HepG2 (cell line): Measurements from ENCODE around the gene PSMG3. TPM values are rescaled to one million over a fixed set of nuclear protein-coding genes. Genes with fewer than 3 reads are reported as not detected.

ENCODE experiments used
- BCL6 ChIP-seq: IDR thresholded peaks from 2 replicates; pipeline ENCODE4 v1.6.1; 2016; ENCODE audit warnings: missing genetic modification reagents, missing compliant biosample characterization
- CREB1 ChIP-seq, 2 experiments: fragments of 450-650 bp in 1 of 2; IDR thresholded peaks; 2 replicates each; pipeline ENCODE4 v1.6.1; 2016 to 2017; ENCODE audit warnings: control low read depth in 1 of 2, mild to moderate bottlenecking in 1 of 2, missing compliant biosample characterization in 1 of 2, missing genetic modification characterization in 1 of 2
- HHEX ChIP-seq: IDR thresholded peaks from 2 replicates; pipeline ENCODE4 v1.6.1; 2016; ENCODE audit warnings: control low read depth
- MIER3 ChIP-seq: IDR thresholded peaks from 2 replicates; pipeline ENCODE4 v1.6.1; 2016; ENCODE audit warnings: missing compliant biosample characterization, borderline replicate concordance
- NFAT5 ChIP-seq: sonication (generic); formaldehyde crosslinking; IDR thresholded peaks from 2 replicates; pipeline ENCODE4 v1.4.0; 2020; ENCODE audit warnings: missing genetic modification reagents
- NFE2L2 ChIP-seq: fragments of 150-350 bp; IDR thresholded peaks from 2 replicates; pipeline ENCODE4 v1.6.1; 2014; ENCODE audit warnings: low read length
- NFIB ChIP-seq: sonication (generic); formaldehyde crosslinking; IDR thresholded peaks from 2 replicates; pipeline ENCODE4 v1.9.0; 2021; ENCODE audit warnings: missing genetic modification reagents, mild to moderate bottlenecking, borderline replicate concordance
- PRMT3 ChIP-seq: sonication (generic); formaldehyde crosslinking; IDR thresholded peaks from 2 replicates; pipeline ENCODE4 v1.8.1; 2022; ENCODE audit warnings: low read depth, mild to moderate bottlenecking, moderate library complexity, missing genetic modification reagents, borderline replicate concordance
- RARA ChIP-seq: IDR thresholded peaks from 2 replicates; pipeline ENCODE4 v1.6.1; 2016; ENCODE audit warnings: missing genetic modification reagents, missing compliant biosample characterization
- SETDB1 ChIP-seq: sonication (generic); formaldehyde crosslinking; IDR thresholded peaks from 2 replicates; pipeline ENCODE4 v1.5.1; 2020; ENCODE audit warnings: missing genetic modification reagents, mild to moderate bottlenecking, borderline replicate concordance
- ZNF205 ChIP-seq: IDR thresholded peaks from 2 replicates; pipeline ENCODE4 v1.6.1; 2018; ENCODE audit warnings: missing biosample characterization, missing genetic modification reagents
- ZNF335 ChIP-seq: sonication (generic); formaldehyde crosslinking; IDR thresholded peaks from 2 replicates; pipeline ENCODE4 v1.4.0; 2020; ENCODE audit warnings: missing genetic modification reagents
- ZNF569 ChIP-seq: sonication (generic); formaldehyde crosslinking; IDR thresholded peaks from 2 replicates; pipeline ENCODE4 v1.5.0; 2020; ENCODE audit warnings: mild to moderate bottlenecking, missing genetic modification reagents, moderate library complexity, borderline replicate concordance
- polyA plus RNA-seq, 8 experiments: library from polyadenylated mRNA; depleted of rRNA in 3 of 8; stranded (reverse) in 7 of 8; unstranded in 1 of 8; fragments of >200 nt; fragmentation: Illumina TruSeq in 4 of 8; extraction: Trizol in 4 of 8; gene quantifications; 2 replicates each; pipeline versions ENCODE4 v1.2.1 to v1.2.3, GENCODE V29; 2011 to 2016; ENCODE audit warnings: low read depth in 4 of 8, missing spikeins in 1 of 8, mixed read lengths in 1 of 8; ENCODE audit not compliant: insufficient read depth in 1 of 8
- total RNA-seq, 5 experiments: library from RNA; depleted of rRNA; stranded (reverse); fragments of >200 nt; fragmentation: Illumina TruSeq; extraction: Trizol; gene quantifications; 2 replicates each; pipeline ENCODE4 v1.2.3, GENCODE V29; 2016; ENCODE audit warnings: low read depth in 1 of 5
- TF ChIP-seq, protein P1 (sequence below): sonication (generic); formaldehyde crosslinking; IDR thresholded peaks from 2 replicates; pipeline ENCODE4 v1.5.1; 2020; ENCODE audit warnings: missing genetic modification reagents, mild to moderate bottlenecking, borderline replicate concordance
- TF ChIP-seq, protein P2 (sequence below): sonication (generic); formaldehyde crosslinking; IDR thresholded peaks from 2 replicates; pipeline ENCODE4 v1.9.0; 2021; ENCODE audit warnings: missing genetic modification reagents, borderline replicate concordance
- TF ChIP-seq, protein P3 (sequence below): sonication (generic); formaldehyde crosslinking; IDR thresholded peaks from 2 replicates; pipeline ENCODE4 v1.8.0; 2023; ENCODE audit warnings: mild to moderate bottlenecking, missing genetic modification reagents

The PSMG3 gene
- total and polyA plus RNA-seq, 2 of the 13 experiments (the other 11 are each of a cell fraction or from before 2014, with no cell fraction given): 29.6 to 48.4 TPM

- TF ChIP-seq, protein P1, sequence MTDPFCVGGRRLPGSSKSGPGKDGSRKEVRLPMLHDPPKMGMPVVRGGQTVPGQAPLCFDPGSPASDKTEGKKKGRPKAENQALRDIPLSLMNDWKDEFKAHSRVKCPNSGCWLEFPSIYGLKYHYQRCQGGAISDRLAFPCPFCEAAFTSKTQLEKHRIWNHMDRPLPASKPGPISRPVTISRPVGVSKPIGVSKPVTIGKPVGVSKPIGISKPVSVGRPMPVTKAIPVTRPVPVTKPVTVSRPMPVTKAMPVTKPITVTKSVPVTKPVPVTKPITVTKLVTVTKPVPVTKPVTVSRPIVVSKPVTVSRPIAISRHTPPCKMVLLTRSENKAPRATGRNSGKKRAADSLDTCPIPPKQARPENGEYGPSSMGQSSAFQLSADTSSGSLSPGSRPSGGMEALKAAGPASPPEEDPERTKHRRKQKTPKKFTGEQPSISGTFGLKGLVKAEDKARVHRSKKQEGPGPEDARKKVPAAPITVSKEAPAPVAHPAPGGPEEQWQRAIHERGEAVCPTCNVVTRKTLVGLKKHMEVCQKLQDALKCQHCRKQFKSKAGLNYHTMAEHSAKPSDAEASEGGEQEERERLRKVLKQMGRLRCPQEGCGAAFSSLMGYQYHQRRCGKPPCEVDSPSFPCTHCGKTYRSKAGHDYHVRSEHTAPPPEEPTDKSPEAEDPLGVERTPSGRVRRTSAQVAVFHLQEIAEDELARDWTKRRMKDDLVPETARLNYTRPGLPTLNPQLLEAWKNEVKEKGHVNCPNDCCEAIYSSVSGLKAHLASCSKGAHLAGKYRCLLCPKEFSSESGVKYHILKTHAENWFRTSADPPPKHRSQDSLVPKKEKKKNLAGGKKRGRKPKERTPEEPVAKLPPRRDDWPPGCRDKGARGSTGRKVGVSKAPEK (CRISPR knock-in tag): no peak
- TF ChIP-seq, protein P2, sequence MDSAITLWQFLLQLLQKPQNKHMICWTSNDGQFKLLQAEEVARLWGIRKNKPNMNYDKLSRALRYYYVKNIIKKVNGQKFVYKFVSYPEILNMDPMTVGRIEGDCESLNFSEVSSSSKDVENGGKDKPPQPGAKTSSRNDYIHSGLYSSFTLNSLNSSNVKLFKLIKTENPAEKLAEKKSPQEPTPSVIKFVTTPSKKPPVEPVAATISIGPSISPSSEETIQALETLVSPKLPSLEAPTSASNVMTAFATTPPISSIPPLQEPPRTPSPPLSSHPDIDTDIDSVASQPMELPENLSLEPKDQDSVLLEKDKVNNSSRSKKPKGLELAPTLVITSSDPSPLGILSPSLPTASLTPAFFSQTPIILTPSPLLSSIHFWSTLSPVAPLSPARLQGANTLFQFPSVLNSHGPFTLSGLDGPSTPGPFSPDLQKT (CRISPR knock-in tag): no peak
- TF ChIP-seq MIER3 (peak; percentile 77; the same call in 1 of the 2 replicates), NFE2L2 (no peak), ZNF569 (no peak), NFIB (CRISPR knock-in tag) (no peak), RARA (CRISPR knock-in tag) (peak; percentile 58), PRMT3 (CRISPR knock-in tag) (no peak), CREB1 (IDR thresholded peaks at IDR 0.05) (no peak), CREB1 (CRISPR knock-in tag; IDR thresholded peaks at IDR 0.05) (no peak), HHEX (CRISPR knock-in tag) (no peak), NFAT5 (CRISPR knock-in tag) (peak; percentile 73), ZNF205 (CRISPR knock-in tag) (peak; percentile 73; the same call in 1 of the 2 replicates), ZNF335 (CRISPR knock-in tag) (no peak), SETDB1 (CRISPR knock-in tag) (no peak), BCL6 (CRISPR knock-in tag) (peak; percentile 59)
- TF ChIP-seq, protein P3, sequence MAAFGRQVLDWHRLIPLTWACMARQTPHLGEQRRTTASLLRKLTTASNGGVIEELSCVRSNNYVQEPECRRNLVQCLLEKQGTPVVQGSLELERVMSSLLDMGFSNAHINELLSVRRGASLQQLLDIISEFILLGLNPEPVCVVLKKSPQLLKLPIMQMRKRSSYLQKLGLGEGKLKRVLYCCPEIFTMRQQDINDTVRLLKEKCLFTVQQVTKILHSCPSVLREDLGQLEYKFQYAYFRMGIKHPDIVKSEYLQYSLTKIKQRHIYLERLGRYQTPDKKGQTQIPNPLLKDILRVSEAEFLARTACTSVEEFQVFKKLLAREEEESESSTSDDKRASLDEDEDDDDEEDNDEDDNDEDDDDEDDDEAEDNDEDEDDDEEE (CRISPR knock-in tag): peak; percentile 92
Observed at GRCh38 chr7:1555813-1556543, 13.9 kb downstream of the PSMG3 start, which contains the start of gene TMEM184A (continued).
